Psoas muscle (tissue), 8 donors: Measurements from ENCODE around the gene NEMF. TPM values are rescaled to one million over a fixed set of nuclear protein-coding genes. Genes with fewer than 3 reads are reported as not detected.
A peak's percentile ranks its signal among the peaks of the same experiment; 100 is the strongest.

Experiments used
- ATAC-seq, 4 donors: fragments of 200-7000 bp; cut with Tn5 transposase; one replicate each; pipeline ENCODE4 v1.9.1; 2020; ENCODE audit warnings: moderate library complexity in 3 of 4, mild to moderate bottlenecking in 2 of 4
- DNase-seq, 2 donors: peaks; one replicate each; pipeline ENCODE4 v3.0.0-alpha.2; 2020
- H3K27ac ChIP-seq: fragments of 200-600 bp; one replicate; pipeline ENCODE4 v1.8.0; 2022
- H3K27me3 ChIP-seq, 3 donors: fragments of 200-600 bp in 1 of 3; one replicate each; pipeline versions ENCODE4 v1.6.1 to v1.8.0; 2013 to 2022; ENCODE audit warnings: low read length in 2 of 3, mild to moderate bottlenecking in 2 of 3, moderate library complexity in 1 of 3; ENCODE audit not compliant: insufficient read depth in 3 of 3
- H3K36me3 ChIP-seq, 2 donors: fragments of 200-600 bp in 1 of 2; one replicate each; pipeline versions ENCODE4 v1.6.1 to v1.8.0; 2013 to 2022; ENCODE audit warnings: low read depth in 1 of 2, mild to moderate bottlenecking in 1 of 2, moderate library complexity in 1 of 2; ENCODE audit not compliant: insufficient read depth in 1 of 2
- H3K4me1 ChIP-seq: fragments of 200-600 bp; one replicate; pipeline ENCODE4 v1.8.0; 2022
- H3K4me3 ChIP-seq: fragments of 200-600 bp; one replicate; pipeline ENCODE4 v1.8.0; 2022; ENCODE audit warnings: mild to moderate bottlenecking
- H3K9me3 ChIP-seq: fragments of 200-600 bp; one replicate; pipeline ENCODE4 v1.8.0; 2022
- WGBS, 3 donors: extraction: QIAGEN DNeasy Blood & Tissue Kit; methylation state at CpG; one replicate each; pipeline versions ENCODE4 v1.1.6 to v1.1.7; 2013; 5-methylcytosine and 5-hydroxymethylcytosine counted together
- intact Hi-C, 2 donors: fragments of 100-400 bp; cut with DNase I; formaldehyde crosslinking; loops; one replicate each; pipeline versions ENCODE4 v1.11.0 to v1.14.2; 2022
- polyA plus RNA-seq, 3 donors: library from polyadenylated mRNA; stranded (reverse); fragments of 200-250 nt; gene quantifications; one replicate each; pipeline ENCODE4 v1.2.3, GENCODE V29; 2013
- total RNA-seq, 4 donors: library from RNA; stranded (reverse); fragmentation: NEBNext Ultra II Directional in 2 of 4; extraction: Animal tissue kit (Norgen Biotek cat#: 25700) in 2 of 4; gene quantifications; one replicate each; pipeline versions ENCODE4 v1.2.1 to v1.2.4, GENCODE V29; 2021 to 2023
- TF ChIP-seq, protein P1 (sequence below): fragments of 200-600 bp; IDR thresholded peaks from one replicate; pipeline ENCODE4 v1.8.0; 2022; ENCODE audit warnings: antibody characterized with exemption
- donor health status: healthy with polysubstance abuse.
- donor health status: DM: no; HTN: no; CAD: no; lungs with moderate emphysema.
- donor health status: Bipolar disorder and iron deficiency.
- donor health status: healthy.
- donor health status: DM: yes; HTN: yes; CAD: no.
- donor health status: DM: no; HTN: no; CAD: no.
- donor health status: DM: no; HTN: no; CAD: no.
- donor health status: DM: yes; HTN: yes; CAD: no.

NEMF gene
- total and polyA plus RNA-seq, 7 donors = 20.5 to 68.3 (median 52.8) TPM

DNA sequence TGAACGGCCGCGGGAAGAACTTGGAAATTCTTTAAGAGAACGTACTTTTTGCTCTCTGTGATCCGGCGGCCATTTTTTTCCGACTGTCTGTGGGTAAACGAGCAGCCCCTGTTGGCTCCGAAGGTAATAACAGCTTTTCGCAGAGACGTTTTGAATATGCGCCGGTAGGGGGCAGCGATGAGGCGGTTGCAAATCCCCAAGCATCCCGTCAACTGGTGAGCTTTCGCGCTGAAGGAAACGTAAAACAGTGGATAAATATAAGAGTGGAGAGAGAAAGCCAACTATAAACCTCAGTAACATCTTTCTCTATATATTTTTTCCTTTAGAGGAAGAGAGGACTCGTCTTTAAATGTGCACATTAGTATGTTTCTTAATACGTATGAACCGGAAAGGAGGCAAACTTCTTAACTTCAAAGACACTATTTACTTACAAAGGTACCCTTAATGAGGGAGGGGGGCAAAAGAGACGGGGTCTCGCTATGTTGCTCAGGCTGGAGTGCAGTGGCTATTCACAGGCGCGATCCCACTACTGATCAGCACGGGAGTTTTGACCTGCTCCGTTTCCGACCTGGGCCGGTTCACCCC, 9.6 kb upstream of the NEMF start:
- no peaks in the 10 kb centered on the region for H3K27me3 ChIP-seq
- WGBS, 3 donors = 0% methylated on average over 27 to 29 of the region's 30 CpGs
- peak overlapping the region; percentile 99 for H3K27ac ChIP-seq
- no peaks in the 10 kb centered on the region for H3K36me3 ChIP-seq
- TF ChIP-seq, protein P1, sequence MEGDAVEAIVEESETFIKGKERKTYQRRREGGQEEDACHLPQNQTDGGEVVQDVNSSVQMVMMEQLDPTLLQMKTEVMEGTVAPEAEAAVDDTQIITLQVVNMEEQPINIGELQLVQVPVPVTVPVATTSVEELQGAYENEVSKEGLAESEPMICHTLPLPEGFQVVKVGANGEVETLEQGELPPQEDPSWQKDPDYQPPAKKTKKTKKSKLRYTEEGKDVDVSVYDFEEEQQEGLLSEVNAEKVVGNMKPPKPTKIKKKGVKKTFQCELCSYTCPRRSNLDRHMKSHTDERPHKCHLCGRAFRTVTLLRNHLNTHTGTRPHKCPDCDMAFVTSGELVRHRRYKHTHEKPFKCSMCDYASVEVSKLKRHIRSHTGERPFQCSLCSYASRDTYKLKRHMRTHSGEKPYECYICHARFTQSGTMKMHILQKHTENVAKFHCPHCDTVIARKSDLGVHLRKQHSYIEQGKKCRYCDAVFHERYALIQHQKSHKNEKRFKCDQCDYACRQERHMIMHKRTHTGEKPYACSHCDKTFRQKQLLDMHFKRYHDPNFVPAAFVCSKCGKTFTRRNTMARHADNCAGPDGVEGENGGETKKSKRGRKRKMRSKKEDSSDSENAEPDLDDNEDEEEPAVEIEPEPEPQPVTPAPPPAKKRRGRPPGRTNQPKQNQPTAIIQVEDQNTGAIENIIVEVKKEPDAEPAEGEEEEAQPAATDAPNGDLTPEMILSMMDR = peak; percentile 100
- peak; percentile 70 to 78 (median 74) for ATAC-seq
- DNase-seq = peak; percentile 79 to 86
- H3K4me1 ChIP-seq = peaks cover 15% of the 10 kb centered on the region
- intact Hi-C loops = loop anchor here (5.0 to 10.0 kb wide), 3 partner anchors 143 to 670 kb away; partner anchors contain the start of gene MAP4K5 (in 1 of the 2)
- no peaks in the 10 kb centered on the region for H3K9me3 ChIP-seq
- peak overlapping the region; percentile 90 for H3K4me3 ChIP-seq

DNA sequence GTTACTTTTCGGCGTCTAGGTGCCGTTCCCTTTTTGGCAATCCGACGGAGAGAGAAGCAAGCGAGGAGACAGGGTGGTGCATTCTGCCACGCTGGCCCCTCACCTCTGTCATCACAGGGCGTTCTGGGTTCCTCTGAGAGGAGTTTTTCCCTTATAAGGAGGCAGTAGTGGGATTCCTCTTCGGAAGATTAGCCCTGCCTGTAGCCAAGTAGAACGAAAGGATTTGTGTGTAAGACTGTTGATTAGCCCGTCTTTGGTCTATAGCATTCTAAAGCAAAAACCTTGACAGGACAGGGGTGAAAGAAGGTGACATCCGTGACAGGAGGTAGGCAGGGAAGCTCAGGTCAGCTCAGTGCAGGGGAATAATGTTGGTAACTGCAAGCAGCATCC, 9.1 kb upstream of the NEMF start:
- TF ChIP-seq, protein P1 = no peak
- DNase-seq (peak; percentile 59 to 68), ATAC-seq (peak; percentile 18 to 38 (median 34))
- H3K27me3 ChIP-seq = no peaks in the 10 kb centered on the region
- H3K36me3 ChIP-seq = no peaks in the 10 kb centered on the region
- H3K27ac ChIP-seq = peak overlapping the region; percentile 99
- no peaks in the 10 kb centered on the region for H3K9me3 ChIP-seq
- H3K4me1 ChIP-seq = peaks cover 15% of the 10 kb centered on the region
- H3K4me3 ChIP-seq = peak overlapping the region; percentile 90
- intact Hi-C loops = loop anchor here (5.0 to 10.0 kb wide), 3 partner anchors 143 to 671 kb away; partner anchors contain the start of gene MAP4K5 (in 1 of the 2)
- 0 to 1% (median 0%) methylated on average over 12 of the region's 12 CpGs for WGBS, 3 donors

DNA sequence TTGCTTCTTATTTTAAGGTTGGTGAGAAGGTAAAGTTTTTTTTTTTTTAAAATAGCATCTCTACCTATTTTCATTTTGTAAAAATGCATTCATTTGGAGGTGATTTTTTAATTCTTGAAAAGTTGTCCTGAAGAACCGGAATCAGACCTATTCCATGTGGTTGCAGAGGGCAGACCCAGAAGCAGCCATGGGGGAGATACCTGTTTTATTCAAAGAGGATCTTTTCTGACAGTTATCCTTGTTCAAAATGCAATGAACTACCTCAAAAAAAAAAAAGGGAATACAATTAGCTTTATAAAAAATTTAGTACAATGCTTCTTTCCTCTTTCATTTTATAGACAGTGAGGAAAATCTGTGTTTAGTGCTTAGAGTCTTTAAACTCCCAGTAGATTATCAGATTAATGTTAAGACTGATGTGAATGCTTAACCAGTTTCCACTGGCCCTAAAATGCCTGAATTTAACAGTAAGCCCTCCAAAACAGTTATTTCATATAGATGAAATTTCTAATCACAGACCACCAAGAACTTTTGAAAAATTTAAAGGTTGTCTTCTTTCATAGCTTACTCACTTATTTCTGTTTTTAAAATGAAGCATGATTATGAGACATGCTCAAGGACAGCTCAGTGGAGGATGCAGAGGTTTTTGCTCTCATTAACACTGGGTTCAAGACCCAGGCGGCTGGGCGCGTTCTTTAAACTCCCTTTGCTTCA, 8.6 kb upstream of the NEMF start:
- Histone ChIP-seq H3K9me3 (no peaks in the 10 kb centered on the region), H3K4me1 (peaks cover 15% of the 10 kb centered on the region), H3K27ac (peak overlapping the region; percentile 99), H3K4me3 (peak overlapping the region; percentile 90), H3K27me3 (no peaks in the 10 kb centered on the region), H3K36me3 (no peaks in the 10 kb centered on the region)
- TF ChIP-seq, protein P1 = no peak
- 21 to 29% (median 29%) methylated on average over 4 of the region's 4 CpGs for WGBS, 3 donors
- ATAC-seq (no peak), DNase-seq (no peak)
- intact Hi-C loops = loop anchor here (5.0 to 10.0 kb wide), 3 partner anchors 144 to 671 kb away; partner anchors contain the start of gene MAP4K5 (in 1 of the 2)

DNA sequence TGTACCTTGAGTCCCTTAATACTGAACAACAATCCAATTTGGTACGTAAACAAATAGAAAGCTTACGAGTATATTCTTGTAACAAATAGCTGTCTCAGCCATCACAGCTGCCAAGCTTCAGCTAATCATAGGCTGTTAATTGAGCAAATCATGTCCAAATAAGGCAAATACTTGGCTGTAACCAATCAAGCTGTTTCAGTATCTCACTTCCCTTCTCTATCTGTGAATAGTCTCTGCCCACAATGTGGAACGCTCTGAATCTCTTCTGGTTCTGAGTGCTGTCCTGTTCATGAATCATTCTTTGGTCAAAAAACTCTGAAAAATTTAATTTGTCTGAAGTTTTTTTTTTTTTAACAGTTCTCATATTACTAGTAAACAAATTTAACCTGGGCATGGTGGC, 5.8 kb upstream of the NEMF start:
- Histone ChIP-seq H3K4me1 (peaks cover 9% of the 10 kb centered on the region), H3K9me3 (no peaks in the 10 kb centered on the region), H3K27ac (peak overlapping the region; percentile 86), H3K4me3 (no peak overlapping the region), H3K36me3 (no peaks in the 10 kb centered on the region), H3K27me3 (no peaks in the 10 kb centered on the region)
- TF ChIP-seq, protein P1 = no peak
- ATAC-seq = no peak
- DNase-seq = no peak
- intact Hi-C loops = loop anchor here in 1 of 2 donors (10.0 kb wide), 1 partner anchor 224 kb away; the partner anchor contains the start of gene DNAAF2
- 72 to 89% (median 79%) methylated on average over 3 of the region's 3 CpGs for WGBS, 3 donors
